Activated CD4-positive, alpha-beta T cell treated with anti-CD3 and anti-CD28 coated beads, Interleukin-2, amount 10 ng/mL, durations not matched to agents 7 days and 5 days (primary cell): ENCODE measurements around the gene GALNT6. TPM values are rescaled to one million over a fixed set of nuclear protein-coding genes. Genes with fewer than 3 reads are reported as not detected.

ENCODE experiments used
- CTCF ChIA-PET: fragments of 350-600 bp; sonication (Branson Sonifier 250); formaldehyde crosslinking; loops from one replicate; lab custom pipeline; 2021; ENCODE audit warnings: antibody characterized with exemption; lab: Charles Lee
- POLR2A ChIA-PET: fragments of 350-600 bp; sonication (Branson Sonifier 250); formaldehyde crosslinking; loops from one replicate; lab custom pipeline; 2021; ENCODE audit warnings: antibody characterized with exemption; lab: Charles Lee
- DNase-seq: peaks from one replicate; pipeline ENCODE4 v3.0.0-alpha.2; 2020
- H3K27ac Mint-ChIP-seq: one replicate; pipeline ENCODE4 v1.8.0; 2021; ENCODE audit warnings: mild to moderate bottlenecking, moderate library complexity, mixed read lengths
- H3K27me3 Mint-ChIP-seq: one replicate; pipeline ENCODE4 v1.8.0; 2021; ENCODE audit warnings: mixed read lengths
- H3K36me3 Mint-ChIP-seq: one replicate; pipeline ENCODE4 v1.8.0; 2021; ENCODE audit warnings: low read depth, mixed read lengths
- H3K4me1 Mint-ChIP-seq: one replicate; pipeline ENCODE4 v1.8.0; 2021; ENCODE audit warnings: mixed read lengths
- H3K4me3 Mint-ChIP-seq: one replicate; pipeline ENCODE4 v1.8.0; 2021; ENCODE audit warnings: mild to moderate bottlenecking, moderate library complexity, mixed read lengths
- H3K9me3 Mint-ChIP-seq: one replicate; pipeline ENCODE4 v1.8.0; 2021; ENCODE audit warnings: mixed read lengths
- total RNA-seq, 2 experiments: library from RNA; stranded (reverse); gene quantifications; one replicate each; pipeline ENCODE4 v1.2.3, GENCODE V29; 2021

Gene GALNT6
- total RNA-seq, 2 experiments from 2014 or later, result 17.5 to 18.9 TPM

DNA sequence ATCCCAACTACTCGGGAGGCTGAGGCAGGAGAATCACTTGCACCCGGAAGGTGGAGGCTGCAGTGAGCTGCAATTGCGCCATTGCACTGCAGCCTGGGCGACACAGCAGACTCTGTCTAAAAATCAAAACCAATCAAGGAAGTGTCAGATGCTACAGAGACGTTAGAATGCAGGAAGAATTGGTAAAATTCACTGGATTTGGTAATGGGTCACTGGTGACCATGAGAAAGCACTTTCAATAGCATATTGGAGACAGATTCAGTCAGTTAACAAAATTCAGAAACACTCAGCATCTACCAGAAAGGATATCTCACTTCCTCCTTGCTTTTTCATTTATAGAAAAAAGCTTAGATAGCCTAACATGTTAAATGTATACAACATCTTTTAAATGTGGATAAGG, 84.7 kb downstream of the GALNT6 start:
- H3K4me1 Mint-ChIP-seq, result peaks cover 35% of the 10 kb centered on the region
- DNase-seq, result no peak
- H3K27me3 Mint-ChIP-seq, result no peaks in the 10 kb centered on the region
- POLR2A ChIA-PET, result no interaction called here
- H3K36me3 Mint-ChIP-seq, result peaks cover 70% of the 10 kb centered on the region
- CTCF ChIA-PET, result no interaction called here
- H3K27ac Mint-ChIP-seq, result no peak overlapping the region
- H3K4me3 Mint-ChIP-seq, result no peak overlapping the region
- H3K9me3 Mint-ChIP-seq, result no peaks in the 10 kb centered on the region

Other genes starting within 250 kb of the GALNT6 start
- gene TFCP2, start 218.3 kb downstream of the GALNT6 start, total RNA-seq, result 10 to 100 TPM; 39.2 to 40.9 TPM
- gene POU6F1, start 173.3 kb downstream of the GALNT6 start, total RNA-seq, result 1 to 10 TPM; 4.7 to 6.3 TPM
- gene DAZAP2, start 152.6 kb downstream of the GALNT6 start, total RNA-seq, result 100 to 1,000 TPM; 219 to 260 TPM
- gene SMAGP, start 121.0 kb downstream of the GALNT6 start, total RNA-seq, result 1 to 10 TPM; 1.6 to 1.7 TPM
- 100 to 1,000 TPM; 200 to 226 TPM for gene BIN2, start 67.2 kb downstream of the GALNT6 start, total RNA-seq
- gene CELA1, start 44.7 kb downstream of the GALNT6 start, total RNA-seq, result not detected
- 1 to 10 TPM; 2.9 to 4.4 TPM for gene SLC4A8, start 33.4 kb upstream of the GALNT6 start, total RNA-seq
- under 1 TPM; 0.52 to 0.67 TPM for gene SCN8A, start 199.8 kb upstream of the GALNT6 start, total RNA-seq